HepG2 (cell line): ENCODE data around the gene CCDC88A. TPM values are rescaled to one million over a fixed set of nuclear protein-coding genes. Genes with fewer than 3 reads are reported as not detected.

Experiments
- ATAC-seq: fragments of 200-7000 bp; cut with Tn5 transposase; 3 replicates; pipeline ENCODE4 v1.9.1; 2020; ENCODE audit warnings: mild to moderate bottlenecking, moderate library complexity
- BruUV-seq: library from RNA; stranded (reverse); fragments of 400-500 nt; replicated peaks from 2 replicates; lab custom pipeline; 2021; lab: Mats Ljungman, UMichigan
- CTCF ChIA-PET: fragments of 300-600 bp; formaldehyde crosslinking; extraction: SDS; loops from one replicate; lab custom pipeline; 2021; ENCODE audit warnings: low total read pairs, inconsistent platforms, low intra/inter-chr PET ratio; lab: Yijun Ruan, JAX
- POLR2A ChIA-PET: fragments of 350-600 bp; sonication (Branson Sonifier 250); formaldehyde crosslinking; loops from one replicate; lab custom pipeline; 2020; ENCODE audit warnings: antibody characterized with exemption, inconsistent platforms; lab: Yijun Ruan, JAX
- DNase-seq: peaks from one replicate; pipeline ENCODE4 v3.0.0-alpha.2; 2015; ENCODE audit warnings: low spot score
- FAIRE-seq: peaks from 3 replicates; lab custom pipeline; 2011; peaks lifted over from hg19 to GRCh38; lab: Jason Lieb, UNC
- H2AFZ ChIP-seq: one replicate; pipeline ENCODE4 v1.6.1; 2011; ENCODE audit warnings: low read length, inconsistent platforms
- H3K27ac ChIP-seq: fragments of 300-600 bp; 3 replicates; pipeline ENCODE4 v1.8.0; 2011; ENCODE audit warnings: mixed run types, mild to moderate bottlenecking, mixed read lengths, low read length, inconsistent platforms; ENCODE audit not compliant: insufficient read depth; ENCODE audit errors: extremely low read length
- H3K27me3 ChIP-seq, 2 experiments: fragments of 200-600 bp in 1 of 2; 2 replicates in 1 of 2; 3 replicates in 1 of 2; pipeline versions ENCODE4 v1.6.0 to v1.8.0; 2011; ENCODE audit warnings: low read length in 2 of 2, mild to moderate bottlenecking in 2 of 2, moderate library complexity in 2 of 2, inconsistent platforms in 1 of 2; ENCODE audit not compliant: insufficient read depth in 2 of 2, control insufficient read depth in 1 of 2
- H3K36me3 ChIP-seq, 2 experiments: fragments of 200-600 bp in 1 of 2; replicated peaks in 1 of 2; 2 replicates in 1 of 2; 3 replicates in 1 of 2; pipeline versions ENCODE4 v1.5.1 to v1.8.0; 2011; ENCODE audit warnings: low read length in 2 of 2, inconsistent platforms in 1 of 2; ENCODE audit not compliant: insufficient read depth in 2 of 2, control insufficient read depth in 1 of 2
- H3K4me1 ChIP-seq: 2 replicates; pipeline ENCODE4 v1.5.1; 2012; ENCODE audit warnings: low read length, inconsistent platforms; ENCODE audit not compliant: insufficient read depth
- H3K4me2 ChIP-seq: 2 replicates; pipeline ENCODE4 v1.6.0; 2011; ENCODE audit warnings: low read depth, low read length, inconsistent platforms
- H3K4me3 ChIP-seq, 3 experiments: fragments of 200-600 bp in 1 of 3; sonication (generic), shearing (Covaris generic) in 1 of 3; replicated peaks in 1 of 3; 2 replicates each; pipeline ENCODE4 v1.5.1; 2011 to 2016; ENCODE audit warnings: low read length in 3 of 3, inconsistent platforms in 2 of 3, low read depth in 2 of 3, mild to moderate bottlenecking in 2 of 3, control low read depth in 1 of 3, mixed read lengths in 1 of 3; ENCODE audit not compliant: insufficient read depth in 1 of 3
- H3K79me2 ChIP-seq: one replicate; pipeline ENCODE4 v1.6.1; 2011; ENCODE audit warnings: low read length, inconsistent platforms; ENCODE audit not compliant: insufficient read depth
- H3K9ac ChIP-seq: 2 replicates; pipeline ENCODE4 v1.6.0; 2011; ENCODE audit warnings: mild to moderate bottlenecking, low read depth, low read length, inconsistent platforms; ENCODE audit not compliant: insufficient read depth
- H3K9me3 ChIP-seq: 2 replicates; pipeline ENCODE4 v1.5.1; 2012; ENCODE audit warnings: mild to moderate bottlenecking, low read length
- H4K20me1 ChIP-seq: 2 replicates; pipeline ENCODE4 v1.6.0; 2011; ENCODE audit warnings: inconsistent platforms, mild to moderate bottlenecking, low read length, moderate library complexity; ENCODE audit not compliant: insufficient read depth
- HOXA7 ChIP-seq: sonication (generic); formaldehyde crosslinking; IDR thresholded peaks from 2 replicates; pipeline ENCODE4 v1.8.1; 2022; ENCODE audit warnings: mild to moderate bottlenecking, missing genetic modification reagents, moderate library complexity
- IKZF1 ChIP-seq: fragments of 450-650 bp; IDR thresholded peaks from 2 replicates; pipeline ENCODE4 v1.7.1; 2016
- NR1H2 ChIP-seq: sonication (generic); formaldehyde crosslinking; IDR thresholded peaks from 2 replicates; pipeline ENCODE4 v1.8.1; 2022; ENCODE audit warnings: low read depth, missing genetic modification reagents, borderline replicate concordance
- RXRA ChIP-seq: sonication (generic); formaldehyde crosslinking; IDR thresholded peaks from 2 replicates; pipeline ENCODE4 v1.5.1; 2020; ENCODE audit warnings: missing genetic modification reagents
- STAT5B ChIP-seq: sonication (generic); formaldehyde crosslinking; IDR thresholded peaks from 2 replicates; pipeline ENCODE4 v1.4.0; 2020; ENCODE audit warnings: missing genetic modification reagents
- ZNF136 ChIP-seq: sonication (generic); formaldehyde crosslinking; IDR thresholded peaks from 2 replicates; pipeline ENCODE4 v1.8.1; 2022; ENCODE audit warnings: low read depth, mild to moderate bottlenecking, moderate library complexity, missing genetic modification reagents
- ZNF225 ChIP-seq: sonication (generic); formaldehyde crosslinking; IDR thresholded peaks from 2 replicates; pipeline ENCODE4 v1.4.0; 2020; ENCODE audit warnings: mild to moderate bottlenecking, missing genetic modification reagents
- ZNF234 ChIP-seq: sonication (generic); formaldehyde crosslinking; conservative IDR thresholded peaks from 2 replicates; pipeline ENCODE4 v1.5.1; 2020; ENCODE audit warnings: mild to moderate bottlenecking, missing genetic modification reagents
- ZNF44 ChIP-seq: sonication (generic); formaldehyde crosslinking; IDR thresholded peaks from 2 replicates; pipeline ENCODE4 v1.5.1; 2020; ENCODE audit warnings: mild to moderate bottlenecking, missing genetic modification reagents
- ZNF598 ChIP-seq: sonication (generic); formaldehyde crosslinking; IDR thresholded peaks from 2 replicates; pipeline ENCODE4 v1.5.1; 2020; ENCODE audit warnings: mild to moderate bottlenecking, missing genetic modification reagents, borderline replicate concordance
- ZNF703 ChIP-seq: sonication (generic); formaldehyde crosslinking; IDR thresholded peaks from 2 replicates; pipeline ENCODE4 v1.5.1; 2020; ENCODE audit warnings: missing genetic modification reagents, mild to moderate bottlenecking, moderate library complexity, borderline replicate concordance
- in situ Hi-C: cut with HindIII; loops from 2 replicates; pipeline ENCODE4 v1.10.0; 2017; ENCODE audit warnings: low pct_unique_long_range_greater_than_20kb; ENCODE audit not compliant: extremely low pct_ligation_motif_present
- intact Hi-C: fragments of 100-400 bp; cut with micrococcal nuclease; formaldehyde crosslinking; loops from one replicate; pipeline ENCODE4 v1.10.0; 2022; ENCODE audit not compliant: unreplicated experiment
- polyA plus RNA-seq, 8 experiments: library from polyadenylated mRNA; depleted of rRNA in 3 of 8; stranded (reverse) in 7 of 8; unstranded in 1 of 8; fragments of >200 nt; fragmentation: Illumina TruSeq in 4 of 8; extraction: Trizol in 4 of 8; gene quantifications; 2 replicates each; pipeline versions ENCODE4 v1.2.1 to v1.2.3, GENCODE V29; 2011 to 2016; ENCODE audit warnings: low read depth in 4 of 8, missing spikeins in 1 of 8, mixed read lengths in 1 of 8; ENCODE audit not compliant: insufficient read depth in 1 of 8
- total RNA-seq, 5 experiments: library from RNA; depleted of rRNA; stranded (reverse); fragments of >200 nt; fragmentation: Illumina TruSeq; extraction: Trizol; gene quantifications; 2 replicates each; pipeline ENCODE4 v1.2.3, GENCODE V29; 2016; ENCODE audit warnings: low read depth in 1 of 5
- TF ChIP-seq, protein P1 (sequence below): sonication (generic); formaldehyde crosslinking; IDR thresholded peaks from 2 replicates; pipeline ENCODE4 v1.9.0; 2022; ENCODE audit warnings: low read depth, missing genetic modification reagents

Gene CCDC88A
- total and polyA plus RNA-seq, 2 of the 13 experiments (the other 11 are each of a cell fraction or from before 2014, with no cell fraction given) = 43.2 to 84.1 TPM

DNA sequence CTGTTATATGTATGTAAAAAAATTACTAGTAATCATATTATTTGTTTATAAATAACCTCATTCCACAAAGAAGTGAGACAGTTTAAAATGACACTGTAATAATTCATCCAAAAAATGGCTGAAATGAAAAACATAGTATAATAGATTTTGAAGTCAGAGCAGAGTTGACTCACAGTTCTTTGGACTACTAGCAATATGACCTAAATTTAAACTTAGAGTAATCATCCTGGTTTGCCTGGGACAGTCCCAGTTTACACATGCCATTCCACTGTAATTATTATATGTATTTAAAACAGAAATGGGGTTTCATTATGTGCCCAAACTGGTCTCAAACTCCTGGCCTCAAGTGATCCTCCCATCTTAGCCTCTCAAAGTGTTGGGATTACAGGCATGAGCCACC, 48.3 kb downstream of the CCDC88A start:
- BruUV-seq = no TSS peak
- Histone ChIP-seq H3K27ac (no peak overlapping the region), H3K79me2 (no peaks in the 10 kb centered on the region), H3K27me3 (no peaks in the 10 kb centered on the region), H3K4me2 (no peak overlapping the region), H3K9me3 (no peaks in the 10 kb centered on the region), H3K9ac (no peak overlapping the region), H3K4me3 (no peak overlapping the region), H3K36me3 (peaks cover 3 to 18% of the 10 kb centered on the region in 2 experiments; a peak in 3 of 5 replicates), H2AFZ (no peak overlapping the region), H3K4me1 (no peaks in the 10 kb centered on the region), H4K20me1 (no peaks in the 10 kb centered on the region)
- ATAC-seq (no peak), FAIRE-seq (no peak), DNase-seq (no peak)
- CTCF ChIA-PET = no interaction called here
- in situ Hi-C loops (no loop called here), intact Hi-C loops (no loop called here)
- POLR2A ChIA-PET = no interaction called here
- TF ChIP-seq ZNF44 (CRISPR knock-in tag) = no peak
- TF ChIP-seq, protein P1, sequence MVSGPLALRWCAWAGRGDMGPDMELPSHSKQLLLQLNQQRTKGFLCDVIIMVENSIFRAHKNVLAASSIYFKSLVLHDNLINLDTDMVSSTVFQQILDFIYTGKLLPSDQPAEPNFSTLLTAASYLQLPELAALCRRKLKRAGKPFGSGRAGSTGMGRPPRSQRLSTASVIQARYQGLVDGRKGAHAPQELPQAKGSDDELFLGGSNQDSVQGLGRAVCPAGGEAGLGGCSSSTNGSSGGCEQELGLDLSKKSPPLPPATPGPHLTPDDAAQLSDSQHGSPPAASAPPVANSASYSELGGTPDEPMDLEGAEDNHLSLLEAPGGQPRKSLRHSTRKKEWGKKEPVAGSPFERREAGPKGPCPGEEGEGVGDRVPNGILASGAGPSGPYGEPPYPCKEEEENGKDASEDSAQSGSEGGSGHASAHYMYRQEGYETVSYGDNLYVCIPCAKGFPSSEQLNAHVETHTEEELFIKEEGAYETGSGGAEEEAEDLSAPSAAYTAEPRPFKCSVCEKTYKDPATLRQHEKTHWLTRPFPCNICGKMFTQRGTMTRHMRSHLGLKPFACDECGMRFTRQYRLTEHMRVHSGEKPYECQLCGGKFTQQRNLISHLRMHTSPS (CRISPR knock-in tag) = no peak
- TF ChIP-seq ZNF225 (CRISPR knock-in tag) = no peak
- no peak for TF ChIP-seq IKZF1
- no peak for TF ChIP-seq ZNF136 (CRISPR knock-in tag)
- TF ChIP-seq ZNF598 (CRISPR knock-in tag) = no peak
- TF ChIP-seq STAT5B = no peak
- no peak for TF ChIP-seq ZNF703
- no peak for TF ChIP-seq RXRA
- no peak for TF ChIP-seq NR1H2
- TF ChIP-seq HOXA7 (CRISPR knock-in tag) = no peak
- no peak for TF ChIP-seq ZNF234 (CRISPR knock-in tag)
